Renal pelvis (tissue), 4 donors: ENCODE results near the gene SIN3A. TPM values are rescaled to one million over a fixed set of nuclear protein-coding genes. Genes with fewer than 3 reads are reported as not detected.
A peak's percentile ranks its signal among the peaks of the same experiment; 100 is the strongest.
"Not testable (repeated sequence)": the region's sequence is repeated elsewhere in the genome, so short reads cannot be mapped to it uniquely, and the experiment has no call there.

Source experiments
- DNase-seq: peaks from one replicate; pipeline ENCODE4 v3.0.0-alpha.2; 2013
- polyA plus RNA-seq, 3 donors: library from polyadenylated mRNA; unstranded; fragments of 120-200 nt; gene quantifications; one replicate each; pipeline ENCODE4 v1.2.1, GENCODE V29; 2013; ENCODE audit not compliant: insufficient read length in 3 of 3

Gene SIN3A
- polyA plus RNA-seq, 3 donors, result 56.2 to 59.8 (median 56.3) TPM

DNA sequence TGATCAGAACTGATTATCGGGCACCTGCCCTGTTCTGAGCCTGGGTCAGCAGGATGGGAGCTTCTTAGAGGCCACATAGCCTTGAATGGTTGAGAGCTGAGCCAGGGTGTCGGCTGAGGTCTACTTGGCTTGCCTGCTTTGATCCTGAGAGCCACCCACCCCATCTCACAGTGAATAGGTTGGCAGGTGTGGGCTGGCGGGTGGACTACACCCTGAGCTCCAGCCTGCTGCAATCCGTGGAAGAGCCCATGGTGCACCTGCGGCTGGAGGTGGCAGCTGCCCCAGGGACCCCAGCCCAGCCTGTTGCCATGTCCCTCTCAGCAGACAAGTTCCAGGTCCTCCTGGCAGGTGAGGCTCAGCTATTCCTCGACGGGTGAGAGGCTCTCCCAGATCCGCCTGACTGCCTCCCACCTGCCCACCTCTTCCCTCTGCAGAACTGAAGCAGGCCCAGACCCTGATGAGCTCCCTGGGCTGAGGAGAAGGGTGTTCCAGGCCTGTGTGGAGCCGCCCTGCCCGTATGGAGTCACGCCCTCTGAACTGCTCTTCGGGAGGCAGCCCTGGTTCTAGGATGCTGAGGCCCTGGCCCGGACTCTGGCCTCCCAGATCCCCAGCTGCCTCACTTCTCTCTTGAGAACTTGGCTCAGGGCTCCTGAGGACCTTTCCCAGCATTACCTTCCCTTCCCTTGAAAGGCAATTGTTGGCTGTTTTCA lies 111.8 kb downstream of the SIN3A start:
- no peak for DNase-seq

GRCh38 chr15:75338661-75339240 lies 112.7 kb downstream of the SIN3A start:
- no peak for DNase-seq

- DNase-seq, result peak; percentile 95
Measured at GRCh38 chr15:75335705-75336355, 115.7 kb downstream of the SIN3A start, which contains the start of gene COMMD4. COMMD4 (plus strand) TSS chr15:75336063; CDS start chr15:75336090, 27 bp downstream.

GRCh38 chr15:75335313-75335704 lies 116.2 kb downstream of the SIN3A start:
- DNase-seq, result no peak

DNA sequence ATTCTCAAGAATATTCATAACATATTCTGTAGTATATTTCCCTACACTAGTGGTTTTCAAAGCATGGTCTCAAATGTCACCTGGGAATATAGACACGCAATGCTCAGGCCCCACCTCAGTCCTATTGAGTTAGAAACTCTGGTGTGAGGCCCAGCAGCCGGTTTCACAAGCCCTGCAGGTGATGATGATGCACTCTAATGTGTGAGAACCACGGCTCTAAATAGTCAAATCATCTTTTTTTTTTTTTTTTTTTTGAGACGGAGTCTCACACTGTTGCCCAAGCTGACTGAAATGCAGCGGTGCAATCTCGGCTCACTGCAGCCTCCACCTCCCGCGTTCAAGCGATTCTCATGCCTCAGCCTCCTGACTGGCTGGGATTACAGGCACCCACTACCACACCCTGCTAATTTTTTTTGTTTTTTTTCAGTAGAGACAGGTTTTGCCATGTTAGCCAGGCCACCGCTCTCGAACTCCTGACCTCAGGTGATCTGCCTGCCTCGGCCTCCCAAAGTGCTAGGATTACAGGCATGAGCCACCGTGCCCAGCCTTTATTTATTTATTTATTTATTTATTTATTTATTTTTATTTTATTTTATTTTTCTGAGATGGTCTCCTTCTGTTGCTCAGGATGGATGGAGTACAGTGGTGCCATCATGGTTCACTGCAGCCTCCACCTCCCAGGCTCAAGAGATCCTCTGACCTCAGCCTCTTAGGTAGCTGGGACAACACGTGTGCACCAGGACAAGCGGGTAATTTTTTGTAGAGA lies 117.7 kb downstream of the SIN3A start:
- not testable (repeated sequence) for DNase-seq

DNA sequence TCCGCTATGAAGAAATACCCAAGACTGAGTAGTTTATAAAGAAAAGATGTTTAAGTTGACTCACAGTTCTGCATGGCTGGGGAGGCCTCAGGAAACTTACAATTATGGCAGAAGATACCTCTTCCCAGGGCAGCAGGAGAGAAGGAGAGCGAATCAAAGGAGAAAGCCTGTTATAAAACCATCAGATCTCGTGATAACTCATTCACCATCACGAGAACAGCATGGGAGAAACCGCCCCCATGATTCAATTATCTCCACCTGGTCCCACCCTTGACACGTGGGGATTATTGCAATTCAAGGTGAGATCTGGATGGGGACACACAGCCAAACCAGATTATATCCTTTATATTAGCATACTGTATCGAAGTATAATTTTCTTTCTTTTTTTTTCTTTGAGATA lies 119.4 kb downstream of the SIN3A start:
- not testable (repeated sequence) for DNase-seq

GRCh38 chr15:75329571-75329970 lies 121.9 kb downstream of the SIN3A start:
- no peak for DNase-seq

DNA sequence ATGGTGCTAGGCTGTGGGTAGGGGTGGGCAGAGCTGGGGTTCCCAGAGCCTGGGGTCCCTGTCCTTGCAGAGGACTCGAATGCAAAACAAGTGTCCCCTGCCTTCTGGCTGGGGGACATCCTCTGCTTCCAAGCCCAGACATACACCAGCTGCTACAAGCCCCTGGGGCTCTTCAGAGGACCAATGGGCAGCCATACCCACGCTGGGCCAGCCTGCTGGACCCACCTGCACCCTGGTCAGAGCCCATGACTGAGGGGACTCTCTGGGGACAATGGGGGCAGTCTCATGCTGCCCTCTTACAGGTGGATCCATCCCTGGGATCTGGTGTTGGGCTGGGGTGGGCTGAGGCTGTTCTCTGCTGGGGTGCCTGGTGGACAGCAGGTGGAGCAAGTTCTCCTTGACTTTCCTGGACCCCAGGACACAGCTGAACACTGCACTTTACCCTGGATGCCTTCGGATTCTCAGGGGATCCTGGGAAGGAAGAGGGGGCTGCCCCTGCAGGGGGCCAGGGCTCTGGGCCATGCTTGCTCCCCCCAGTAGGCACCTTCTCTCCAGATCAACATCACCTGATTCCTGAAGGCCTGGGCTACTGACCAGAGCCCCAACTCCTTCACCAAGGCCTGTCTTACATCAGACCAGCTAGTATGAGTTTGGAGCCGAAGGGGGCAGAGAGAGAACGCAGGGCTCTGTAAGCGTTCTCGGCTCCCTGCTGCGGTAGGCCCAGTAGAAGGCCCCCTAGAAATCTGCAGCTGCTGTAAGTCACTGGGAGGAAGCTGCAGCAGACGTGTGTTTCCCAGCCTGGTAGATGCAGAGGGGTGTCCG lies 122.8 kb downstream of the SIN3A start:
- DNase-seq, result no peak

- DNase-seq, result no peak
Measured at GRCh38 chr15:75327491-75327890, 124.0 kb downstream of the SIN3A start.

DNA sequence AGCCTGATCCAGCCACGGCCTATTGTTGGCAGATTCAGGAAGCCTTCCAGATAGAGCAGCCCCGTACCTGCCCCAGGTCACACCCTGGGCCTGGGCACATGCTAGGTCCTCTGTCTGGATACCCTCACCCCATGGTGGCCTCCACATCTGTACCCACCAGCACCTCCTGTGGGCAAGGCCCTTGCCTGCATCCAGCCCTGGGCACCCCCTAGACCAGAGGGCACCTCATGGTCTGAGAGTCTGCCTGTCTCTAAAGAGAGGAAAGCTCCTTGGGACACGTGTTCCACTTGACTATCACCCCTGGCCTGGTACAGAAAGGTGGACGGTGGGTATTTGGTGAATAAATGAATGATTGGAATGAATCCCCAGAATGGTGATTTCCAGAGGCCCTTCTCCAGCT lies 124.5 kb downstream of the SIN3A start:
- no peak for DNase-seq

GRCh38 chr15:75325922-75326321 lies 125.6 kb downstream of the SIN3A start:
- DNase-seq, result no peak

- no peak for DNase-seq
Measured at GRCh38 chr15:75321711-75322110, 129.8 kb downstream of the SIN3A start.

Other genes with a start within 250 kb of the SIN3A start
- gene C15orf39, start 249.8 kb downstream of the SIN3A start, polyA plus RNA-seq, result 10 to 100 TPM; 10.4 to 13.1 (median 11.1) TPM
- gene GOLGA6C, start 193.4 kb downstream of the SIN3A start, polyA plus RNA-seq, result not detected
- gene GOLGA6D, start 168.9 kb downstream of the SIN3A start, polyA plus RNA-seq, result 1 to 10 TPM in 1 of 3 donors, under 1 TPM in 2; 0.13 to 1.1 (median 0.38) TPM
- 100 to 1,000 TPM in 2 of 3 donors, 10 to 100 TPM in 1; 94.1 to 112 (median 106) TPM for gene COMMD4, start 115.6 kb downstream of the SIN3A start, polyA plus RNA-seq
- 10 to 100 TPM; 17.9 to 35.5 (median 35.3) TPM for gene NEIL1, start 104.7 kb downstream of the SIN3A start, polyA plus RNA-seq
- gene MAN2C1, start 83.1 kb downstream of the SIN3A start, polyA plus RNA-seq, result 100 to 1,000 TPM; 105 to 232 (median 172) TPM
- 10 to 100 TPM; 39.1 to 45.9 (median 42.1) TPM for gene PTPN9, start 127.6 kb upstream of the SIN3A start, polyA plus RNA-seq
- 10 to 100 TPM; 25.0 to 32.6 (median 28.9) TPM for gene SNUPN, start 174.0 kb upstream of the SIN3A start, polyA plus RNA-seq
- gene IMP3, start 188.5 kb upstream of the SIN3A start, polyA plus RNA-seq, result 10 to 100 TPM; 58.0 to 64.5 (median 59.2) TPM
- gene SNX33, start 196.2 kb upstream of the SIN3A start, polyA plus RNA-seq, result 10 to 100 TPM; 20.8 to 22.4 (median 22.3) TPM